HL-60 (cell line): ENCODE measurements around the gene ZNF618.

ENCODE experiments used
- CTCF ChIP-seq: IDR thresholded peaks from one replicate; pipeline ENCODE4 v1.5.1; 2011; ENCODE audit warnings: low read length, control low read depth, inconsistent platforms; ENCODE audit not compliant: insufficient read depth
- GABPA ChIP-seq: IDR thresholded peaks from 2 replicates; pipeline ENCODE4 v1.6.1; 2012; ENCODE audit warnings: low read depth
- POLR2AphosphoS5 ChIP-seq: IDR thresholded peaks from 2 replicates; pipeline ENCODE4 v1.6.1; 2012; ENCODE audit warnings: low read depth
- SPI1 ChIP-seq: IDR thresholded peaks from 2 replicates; pipeline ENCODE4 v1.6.1; 2012; ENCODE audit warnings: low read depth, mild to moderate bottlenecking, borderline replicate concordance

- TF ChIP-seq CTCF (no peak), GABPA (no peak), SPI1 (no peak), POLR2AphosphoS5 (no peak)
Observed at GRCh38 chr9:113951032-113951372, 74.9 kb downstream of the ZNF618 start.
